ENCODE data around the gene KIAA1755.

KIAA1755 gene

DNA sequence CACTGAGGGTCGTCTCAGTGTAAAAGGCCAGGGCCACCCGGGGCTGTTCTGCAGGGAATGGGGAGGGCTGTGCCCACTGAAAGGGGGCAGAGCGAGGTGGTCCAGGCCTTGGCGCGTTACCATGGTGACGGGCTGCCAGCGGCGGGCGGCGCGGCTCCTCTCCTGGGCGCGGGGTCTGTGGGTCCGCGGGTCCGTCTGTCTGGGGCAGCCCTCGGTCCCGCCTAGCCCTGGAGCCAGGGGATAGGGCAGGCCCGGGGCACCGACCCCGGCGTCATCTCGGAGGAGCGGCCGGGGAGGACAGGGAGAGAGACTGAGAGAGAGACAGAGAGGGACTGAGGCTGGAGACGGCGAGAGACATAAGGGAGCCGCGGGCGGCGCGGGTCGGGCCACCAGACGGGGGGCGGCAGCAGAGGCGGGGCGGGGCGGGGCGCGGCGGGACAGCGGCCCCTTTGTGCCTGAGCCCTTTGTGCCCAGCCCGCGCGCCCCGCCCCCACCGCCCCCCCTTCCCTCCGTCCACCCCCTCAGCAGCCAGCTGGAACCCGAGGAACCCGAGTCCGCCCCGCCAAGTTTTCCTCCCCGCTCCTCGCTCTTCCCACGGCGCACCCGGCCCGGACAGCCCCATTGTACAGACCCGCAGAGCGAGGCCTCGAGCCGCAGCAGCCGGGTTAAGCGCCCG lies at the start of gene KIAA1755:
KIAA1755 (minus strand) TSS at position 358 of the 676 bp plus-strand sequence; CDS start at position 123, 235 bp downstream.
- no peak for DNase-seq (ENCODE audit: low spot score)
- TF ChIP-seq, protein P1, sequence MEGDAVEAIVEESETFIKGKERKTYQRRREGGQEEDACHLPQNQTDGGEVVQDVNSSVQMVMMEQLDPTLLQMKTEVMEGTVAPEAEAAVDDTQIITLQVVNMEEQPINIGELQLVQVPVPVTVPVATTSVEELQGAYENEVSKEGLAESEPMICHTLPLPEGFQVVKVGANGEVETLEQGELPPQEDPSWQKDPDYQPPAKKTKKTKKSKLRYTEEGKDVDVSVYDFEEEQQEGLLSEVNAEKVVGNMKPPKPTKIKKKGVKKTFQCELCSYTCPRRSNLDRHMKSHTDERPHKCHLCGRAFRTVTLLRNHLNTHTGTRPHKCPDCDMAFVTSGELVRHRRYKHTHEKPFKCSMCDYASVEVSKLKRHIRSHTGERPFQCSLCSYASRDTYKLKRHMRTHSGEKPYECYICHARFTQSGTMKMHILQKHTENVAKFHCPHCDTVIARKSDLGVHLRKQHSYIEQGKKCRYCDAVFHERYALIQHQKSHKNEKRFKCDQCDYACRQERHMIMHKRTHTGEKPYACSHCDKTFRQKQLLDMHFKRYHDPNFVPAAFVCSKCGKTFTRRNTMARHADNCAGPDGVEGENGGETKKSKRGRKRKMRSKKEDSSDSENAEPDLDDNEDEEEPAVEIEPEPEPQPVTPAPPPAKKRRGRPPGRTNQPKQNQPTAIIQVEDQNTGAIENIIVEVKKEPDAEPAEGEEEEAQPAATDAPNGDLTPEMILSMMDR (IDR thresholded peaks at IDR 0.05; ENCODE audit: extremely low read depth, missing control alignments), result no peak

DNA sequence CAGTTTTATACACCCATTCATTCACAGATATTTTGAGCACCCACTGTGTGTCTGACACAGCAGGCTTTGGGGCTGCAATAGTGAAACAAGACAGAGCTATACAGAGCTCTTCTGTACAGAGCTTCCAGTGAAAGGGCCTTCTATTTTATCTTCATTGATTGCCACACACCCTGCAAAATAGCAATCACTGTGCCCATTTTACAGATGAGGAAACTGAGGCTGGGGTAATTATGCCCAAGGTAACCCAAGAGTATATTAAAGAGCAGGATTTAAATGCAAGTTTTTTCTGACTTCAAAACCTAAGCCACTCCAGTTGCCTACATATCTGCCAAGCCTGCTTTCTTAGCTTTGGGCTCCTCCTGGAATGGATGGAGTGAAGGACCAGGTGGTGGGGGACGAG lies 47.9 kb upstream of the KIAA1755 start:
- TF ChIP-seq, protein P1 (IDR thresholded peaks at IDR 0.05; ENCODE audit: extremely low read depth, missing control alignments), result no peak

GRCh38 chr20:38308047-38308438 lies 47.5 kb upstream of the KIAA1755 start:
- TF ChIP-seq, protein P1 (IDR thresholded peaks at IDR 0.05; ENCODE audit: extremely low read depth, missing control alignments), result no peak
- no peak for DNase-seq (ENCODE audit: low spot score)

More for the DNA sequence above, 47.9 kb upstream of the KIAA1755 start:
- no peak for DNase-seq (ENCODE audit: low spot score)

DNA sequence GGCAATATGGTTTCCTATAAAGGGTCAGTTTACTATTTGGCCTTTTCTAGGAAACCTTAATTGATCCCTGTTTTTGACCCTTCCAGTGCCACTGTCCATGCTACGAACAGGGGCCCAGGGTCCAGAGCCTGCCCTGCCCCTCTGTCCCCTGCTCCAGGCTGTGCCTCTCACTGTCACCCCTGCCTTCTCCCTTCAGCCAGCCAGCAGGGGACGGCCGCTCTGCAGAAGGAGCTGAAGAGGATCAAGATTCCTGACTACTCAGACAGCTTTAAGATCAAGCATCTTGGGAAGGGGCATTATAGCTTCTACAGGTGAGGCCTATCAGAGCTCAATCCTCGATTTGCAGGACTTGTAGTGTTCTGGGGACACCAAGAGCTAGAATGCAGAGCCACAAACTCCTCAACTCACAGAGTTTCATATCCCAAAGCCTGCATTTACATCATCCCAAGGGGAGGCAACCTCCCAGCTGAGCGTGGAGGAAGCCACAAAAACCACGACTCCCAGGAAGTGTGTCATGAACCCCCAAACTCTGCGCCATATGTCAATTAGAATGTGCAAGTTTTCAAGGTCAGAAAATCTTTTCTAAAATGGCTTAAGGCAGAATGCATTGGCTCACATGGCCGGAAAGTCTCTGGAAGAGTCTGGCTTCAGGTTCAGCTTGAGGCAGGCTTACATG lies 47.0 kb upstream of the KIAA1755 start:
- DNase-seq (ENCODE audit: low spot score), result no peak
- TF ChIP-seq, protein P1 (IDR thresholded peaks at IDR 0.05; ENCODE audit: extremely low read depth, missing control alignments), result no peak

GRCh38 chr20:38306379-38306778 lies 45.8 kb upstream of the KIAA1755 start:
- TF ChIP-seq, protein P1 (IDR thresholded peaks at IDR 0.05; ENCODE audit: extremely low read depth, missing control alignments), result no peak
- DNase-seq (ENCODE audit: low spot score), result no peak

DNA sequence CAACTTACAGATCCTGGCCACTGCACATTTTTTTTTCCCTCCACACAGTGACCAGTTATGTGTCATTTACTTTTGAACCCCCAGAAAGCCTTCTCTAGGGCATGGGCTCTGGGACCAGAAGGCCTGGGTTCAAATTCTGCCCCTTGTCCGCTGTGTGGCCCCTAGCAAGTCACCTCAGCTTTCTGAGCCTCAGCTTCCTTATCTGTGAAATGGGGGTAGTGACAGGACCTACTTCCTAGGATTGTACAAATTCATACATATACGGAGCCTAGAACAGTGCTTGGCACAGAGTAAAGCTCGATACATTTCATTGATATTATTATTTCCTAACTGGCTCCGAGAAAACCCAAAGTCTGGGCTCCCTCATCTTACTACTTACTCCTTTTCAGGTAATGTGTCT lies 45.0 kb upstream of the KIAA1755 start:
- no peak for DNase-seq (ENCODE audit: low spot score)
- TF ChIP-seq, protein P1 (IDR thresholded peaks at IDR 0.05; ENCODE audit: extremely low read depth, missing control alignments), result no peak

DNA sequence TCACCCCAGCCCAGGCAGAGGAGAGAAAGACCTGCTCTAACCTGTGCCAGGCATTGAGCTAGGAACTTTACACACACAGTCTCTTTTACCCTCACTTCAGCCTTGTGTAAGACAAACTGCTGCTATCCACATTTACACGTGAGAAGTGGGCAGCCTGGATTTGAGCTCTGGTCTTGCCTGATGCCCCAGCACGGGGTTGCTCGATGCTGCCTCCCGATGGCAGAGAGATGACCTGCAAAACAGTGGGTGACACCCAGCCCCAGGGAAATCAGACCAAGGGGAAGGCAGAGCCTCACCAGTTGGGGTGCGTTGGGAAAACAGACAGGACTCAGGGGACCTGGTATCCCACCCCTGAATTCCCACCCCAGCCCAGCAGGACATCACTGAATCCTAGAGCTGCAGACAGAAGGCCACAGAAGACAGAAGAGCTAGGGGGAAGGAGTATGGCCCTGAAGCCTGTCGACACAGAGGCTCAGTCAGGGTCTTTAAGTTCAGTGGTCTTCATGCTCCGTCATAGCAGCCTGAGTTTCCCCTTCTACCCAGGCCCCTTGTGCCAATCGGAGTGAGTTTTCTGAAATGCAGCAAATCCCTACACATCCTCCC lies 44.4 kb upstream of the KIAA1755 start:
- TF ChIP-seq, protein P1 (IDR thresholded peaks at IDR 0.05; ENCODE audit: extremely low read depth, missing control alignments), result peak; percentile 24
- DNase-seq (ENCODE audit: low spot score), result peak; percentile 45
